GM12878 (cell line): Measurements from ENCODE around the gene TCF7L2. TPM values are rescaled to one million over a fixed set of nuclear protein-coding genes. Genes with fewer than 3 reads are reported as not detected.

Source experiments
- ATAC-seq: fragments of 200-7000 bp; cut with Tn5 transposase; 3 replicates; pipeline ENCODE4 v1.9.1; 2020; ENCODE audit warnings: mild to moderate bottlenecking, moderate library complexity
- BruUV-seq: library from RNA; stranded (reverse); fragments of 400-500 nt; replicated peaks from 2 replicates; lab custom pipeline; 2021; lab: Mats Ljungman, UMichigan
- CTCF ChIA-PET: fragments of 300-600 bp; sonication (Branson Sonifier 250); formaldehyde crosslinking; extraction: SDS; loops from one replicate; lab custom pipeline; 2021; ENCODE audit warnings: inconsistent platforms; lab: Yijun Ruan, JAX
- POLR2A ChIA-PET: fragments of 350-600 bp; formaldehyde crosslinking; extraction: SDS; loops from one replicate; lab custom pipeline; 2021; ENCODE audit warnings: inconsistent platforms; lab: Charles Lee
- RAD21 ChIA-PET: fragments of 300-600 bp; sonication (Branson Sonifier 250); formaldehyde crosslinking; loops from one replicate; lab custom pipeline; 2023; ENCODE audit warnings: antibody characterized with exemption; ENCODE audit not compliant: unreplicated experiment; lab: Charles Lee
- SMC1A ChIA-PET: fragments of 300-600 bp; sonication (Branson Sonifier 250); formaldehyde crosslinking; loops from one replicate; lab custom pipeline; 2023; ENCODE audit not compliant: unreplicated experiment, uncharacterized antibody; lab: Charles Lee
- DNase-seq: peaks from one replicate; pipeline ENCODE4 v3.0.0-alpha.2; 2011; ENCODE audit warnings: low read depth, low spot score
- FAIRE-seq: peaks from 3 replicates; lab custom pipeline; 2011; peaks lifted over from hg19 to GRCh38; lab: Jason Lieb, UNC
- H2AFZ ChIP-seq: 2 replicates; pipeline ENCODE4 v1.6.0; 2011; ENCODE audit warnings: low read depth, low read length, control low read depth; ENCODE audit not compliant: control insufficient read depth
- H3K27ac ChIP-seq: 2 replicates; pipeline ENCODE4 v1.5.1; 2011; ENCODE audit warnings: control low read depth; ENCODE audit not compliant: control insufficient read depth, insufficient read depth
- H3K27me3 ChIP-seq, 2 experiments: replicated peaks in 1 of 2; 2 replicates each; pipeline versions ENCODE4 v1.6.0 to v1.6.1; 2011; ENCODE audit warnings: low read length in 1 of 2; ENCODE audit not compliant: control insufficient read depth in 2 of 2, insufficient read depth in 2 of 2
- H3K36me3 ChIP-seq, 2 experiments: 2 replicates each; pipeline ENCODE4 v1.5.1; 2011; ENCODE audit warnings: low read length in 1 of 2; ENCODE audit not compliant: control insufficient read depth in 2 of 2, insufficient read depth in 2 of 2
- H3K4me1 ChIP-seq: 2 replicates; pipeline ENCODE4 v1.6.1; 2011; ENCODE audit warnings: mild to moderate bottlenecking, low read length, moderate library complexity, mixed read lengths; ENCODE audit not compliant: control insufficient read depth, insufficient read depth
- H3K4me2 ChIP-seq: 2 replicates; pipeline ENCODE4 v1.6.0; 2011; ENCODE audit warnings: control low read depth; ENCODE audit not compliant: control insufficient read depth, insufficient read depth
- H3K4me3 ChIP-seq: fragments of 200-600 bp; sonication (generic); 2 replicates; pipeline ENCODE4 v1.5.1; 2016
- H3K79me2 ChIP-seq: 2 replicates; pipeline ENCODE4 v1.6.0; 2011; ENCODE audit warnings: low read length; ENCODE audit not compliant: control insufficient read depth, insufficient read depth
- H3K9ac ChIP-seq: 2 replicates; pipeline ENCODE4 v1.8.0; 2011; ENCODE audit warnings: low read length, control low read depth, mixed read lengths; ENCODE audit not compliant: control insufficient read depth, insufficient read depth
- H3K9me3 ChIP-seq: replicated peaks from 3 replicates; pipeline ENCODE4 v1.5.1; 2011; ENCODE audit warnings: mild to moderate bottlenecking, low read length; ENCODE audit not compliant: control insufficient read depth, insufficient read depth
- H4K20me1 ChIP-seq: 2 replicates; pipeline ENCODE4 v1.6.0; 2011; ENCODE audit not compliant: control insufficient read depth, insufficient read depth
- BCL11A ChIP-seq: IDR thresholded peaks from 2 replicates; pipeline ENCODE4 v1.6.1; 2011; ENCODE audit warnings: low read depth, low read length
- BHLHE40 ChIP-seq, 2 experiments: fragments of 450-650 bp in 1 of 2; IDR thresholded peaks; 2 replicates each; pipeline ENCODE4 v1.6.1; 2011 to 2017; ENCODE audit warnings: low read depth in 2 of 2, borderline replicate concordance in 1 of 2, improper control_type of control experiment in 1 of 2, low read length in 1 of 2, mild to moderate bottlenecking in 1 of 2
- HDGF ChIP-seq: fragments of 450-650 bp; IDR thresholded peaks from 2 replicates; pipeline ENCODE4 v1.6.1; 2016; ENCODE audit warnings: antibody characterized with exemption
- JUNB ChIP-seq: IDR thresholded peaks from 2 replicates; pipeline ENCODE4 v1.6.1; 2016; ENCODE audit warnings: antibody characterized with exemption, mild to moderate bottlenecking
- KAT2A ChIP-seq: conservative IDR thresholded peaks from 2 replicates; pipeline ENCODE4 v1.6.1; 2011; ENCODE audit warnings: low read depth, low read length; ENCODE audit not compliant: control insufficient read depth
- MYB ChIP-seq: fragments of 150-350 bp; IDR thresholded peaks from 2 replicates; pipeline ENCODE4 v1.6.1; 2014; ENCODE audit warnings: mild to moderate bottlenecking, low read depth, low read length, borderline replicate concordance
- NR2C1 ChIP-seq: fragments of 450-650 bp; IDR thresholded peaks from 2 replicates; pipeline ENCODE4 v1.6.1; 2017; ENCODE audit warnings: antibody characterized with exemption, mild to moderate bottlenecking, moderate library complexity
- RELA ChIP-seq: fragments of 450-650 bp; IDR thresholded peaks from 2 replicates; pipeline ENCODE4 v1.8.0; 2014; ENCODE audit warnings: borderline replicate concordance; ENCODE audit not compliant: partially characterized antibody
- RUNX3 ChIP-seq: IDR thresholded peaks from 2 replicates; pipeline ENCODE4 v1.6.1; 2012; ENCODE audit warnings: low read length, inconsistent platforms
- TAF1 ChIP-seq: IDR thresholded peaks from 2 replicates; pipeline ENCODE4 v1.6.1; 2011; ENCODE audit warnings: mild to moderate bottlenecking, low read depth, low read length, borderline replicate concordance
- TCF7 ChIP-seq: IDR thresholded peaks from 2 replicates; pipeline ENCODE4 v1.6.1; 2014; ENCODE audit warnings: antibody characterized with exemption, borderline replicate concordance
- WGBS: methylation state at CpG from one replicate; pipeline ENCODE4 v1.1.6; 2016; ENCODE audit warnings: low lambda C conversion rate; ENCODE audit not compliant: insufficient replicate concordance, insufficient coverage; ENCODE audit errors: missing lambda C conversion rate; 5-methylcytosine and 5-hydroxymethylcytosine counted together
- in situ Hi-C: fragments of 300-500 bp; cut with MboI; formaldehyde crosslinking; loops from 9 replicates; pipeline ENCODE4 v1.14.3; 2018; ENCODE audit warnings: mixed read lengths
- intact Hi-C: fragments of 100-400 bp; cut with micrococcal nuclease; formaldehyde crosslinking; loops from one replicate; pipeline ENCODE4 v1.14.2; 2022; ENCODE audit not compliant: unreplicated experiment
- polyA plus RNA-seq, 11 experiments: library from polyadenylated mRNA; depleted of rRNA in 4 of 11; unstranded in 6 of 11; stranded (reverse) in 5 of 11; fragments of >200 nt; fragmentation: Nextera tagmentation in 4 of 11; fragmentation: Illumina TruSeq in 1 of 11; extraction: Ambion mirVana in 4 of 11; extraction: Trizol in 1 of 11; gene quantifications; 1 replicate in 1 of 11; 2 replicates in 10 of 11; pipeline versions ENCODE4 v1.2.1 to v1.2.3, GENCODE V29; 2011 to 2016; ENCODE audit warnings: inconsistent platforms in 2 of 11, missing spikeins in 2 of 11, low read depth in 1 of 11
- total RNA-seq, 4 experiments: library from RNA; depleted of rRNA in 3 of 4; stranded (reverse); fragments of >200 nt in 3 of 4; fragmentation: Illumina TruSeq in 1 of 4; extraction: Trizol in 1 of 4; gene quantifications; 2 replicates each; pipeline versions ENCODE4 v1.2.1 to v1.2.3, GENCODE V29; 2013 to 2021
- TF ChIP-seq, protein P1 (sequence below): fragments of 450-650 bp; conservative IDR thresholded peaks from 2 replicates; pipeline ENCODE4 v1.6.1; 2017; ENCODE audit warnings: mild to moderate bottlenecking, moderate library complexity
- TF ChIP-seq, protein P2 (sequence below): fragments of 450-650 bp; formaldehyde crosslinking; IDR thresholded peaks from 2 replicates; pipeline ENCODE4 v1.4.0; 2022; ENCODE audit warnings: mild to moderate bottlenecking, moderate library complexity

The TCF7L2 gene
- total and polyA plus RNA-seq, 10 of the 15 experiments (the other 5 are each of a cell fraction or from before 2014, with no cell fraction given): 0.02 to 1.1 (median 0.35) TPM; not detected in 4

DNA sequence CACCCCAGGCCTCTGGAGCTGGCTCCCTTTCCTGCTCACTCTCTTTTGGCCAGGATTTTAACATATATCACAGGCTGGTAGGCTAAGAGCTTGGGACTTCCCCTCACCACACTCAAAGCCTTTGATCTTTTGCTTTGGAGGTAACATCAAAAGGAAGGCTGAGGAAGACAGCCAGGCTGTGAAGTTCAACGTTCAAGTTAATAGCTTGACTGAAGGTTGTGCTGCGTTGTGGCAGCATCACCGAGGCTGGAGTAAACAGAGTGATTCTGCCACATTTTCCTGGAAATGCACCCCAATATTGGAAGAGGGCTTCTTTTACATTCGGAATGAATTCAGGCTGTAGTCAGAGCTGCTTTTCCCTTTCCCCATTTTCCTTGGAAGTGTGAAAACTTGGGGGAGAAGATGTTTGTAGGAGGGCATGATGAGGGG, 57.3 kb downstream of the TCF7L2 start:
- BruUV-seq: no TSS peak
- POLR2A ChIA-PET: interaction anchor here (0.7 kb wide), 1 partner anchor 14 kb away, joined by 3 read pairs; no protein-coding TSS in a partner anchor
- H3K36me3 ChIP-seq: no peaks in the 10 kb centered on the region
- H4K20me1 ChIP-seq: no peaks in the 10 kb centered on the region
- RAD21 ChIA-PET: no interaction called here
- H3K79me2 ChIP-seq: no peaks in the 10 kb centered on the region
- CTCF ChIA-PET: no interaction called here
- intact Hi-C loops: no loop called here
- H3K9ac ChIP-seq: no peak overlapping the region
- H3K4me1 ChIP-seq: no peaks in the 10 kb centered on the region
- FAIRE-seq (no peak), ATAC-seq (peak; percentile 42; the same call in 1 of the 3 replicates), DNase-seq (no peak)
- H2AFZ ChIP-seq: no peak overlapping the region
- peaks cover 0 to 2% of the 10 kb centered on the region in 2 experiments; a peak in 1 of 4 replicates for H3K27me3 ChIP-seq
- TF ChIP-seq MYB (no peak), RUNX3 (peak; percentile 21; the same call in 1 of the 2 replicates), TAF1 (no peak), TCF7 (peak; percentile 80)
- in situ Hi-C loops: no loop called here
- 11% methylated on average over 4 of the region's 4 CpGs for WGBS
- no peak overlapping the region for H3K27ac ChIP-seq
- no peak overlapping the region for H3K4me2 ChIP-seq
- no peaks in the 10 kb centered on the region for H3K9me3 ChIP-seq
- H3K4me3 ChIP-seq: no peak overlapping the region
- SMC1A ChIA-PET: no interaction called here

DNA sequence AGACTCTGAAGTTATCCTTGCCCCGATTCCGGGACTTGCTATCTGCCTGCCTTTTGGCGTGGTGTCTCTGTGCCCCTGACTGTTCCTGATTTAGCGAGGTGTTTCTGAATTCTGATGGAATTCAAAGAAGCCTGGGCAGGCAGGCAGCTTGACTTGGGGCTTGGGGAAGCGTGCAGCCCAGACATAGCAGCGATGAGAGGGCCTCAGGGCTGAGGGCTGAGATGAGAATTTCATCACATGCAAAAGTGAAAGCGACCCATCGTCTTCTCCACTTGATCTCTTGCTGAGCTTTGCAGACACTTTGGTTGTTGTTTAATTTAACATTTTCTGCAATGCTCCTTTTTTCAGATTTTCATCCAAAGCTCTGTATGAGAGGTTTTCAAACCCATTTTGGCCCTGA, 57.8 kb downstream of the TCF7L2 start:
- DNase-seq: no peak
- H3K4me1 ChIP-seq: no peaks in the 10 kb centered on the region
- no peak overlapping the region for H3K27ac ChIP-seq
- no peak for ATAC-seq
- H3K4me2 ChIP-seq: no peak overlapping the region
- no peak for FAIRE-seq
- no peak overlapping the region for H3K4me3 ChIP-seq
- no peaks in the 10 kb centered on the region for H3K36me3 ChIP-seq
- CTCF ChIA-PET: no interaction called here
- in situ Hi-C loops (no loop called here), intact Hi-C loops (no loop called here)
- peaks cover 0 to 2% of the 10 kb centered on the region in 2 experiments; a peak in 1 of 4 replicates for H3K27me3 ChIP-seq
- 46% methylated on average over 8 of the region's 8 CpGs for WGBS
- H3K9ac ChIP-seq: no peak overlapping the region
- H3K79me2 ChIP-seq: no peaks in the 10 kb centered on the region
- SMC1A ChIA-PET: no interaction called here
- H2AFZ ChIP-seq: no peak overlapping the region
- H3K9me3 ChIP-seq: no peaks in the 10 kb centered on the region
- H4K20me1 ChIP-seq: no peaks in the 10 kb centered on the region
- BruUV-seq: no TSS peak
- RAD21 ChIA-PET: no interaction called here
- POLR2A ChIA-PET: interaction anchor here (0.7 kb wide), 1 partner anchor 15 kb away, joined by 3 read pairs; no protein-coding TSS in a partner anchor
- TF ChIP-seq JUNB (no peak), NR2C1 (no peak), BCL11A (no peak), RELA (no peak), HDGF (no peak), KAT2A (no peak), BHLHE40 (IDR thresholded peaks at IDR 0.05; ENCODE audit: borderline replicate concordance in 1 of 2, low read depth in 2 of 2, low read length in 1 of 2) (no peak), TAF1 (no peak)
- TF ChIP-seq, protein P1, sequence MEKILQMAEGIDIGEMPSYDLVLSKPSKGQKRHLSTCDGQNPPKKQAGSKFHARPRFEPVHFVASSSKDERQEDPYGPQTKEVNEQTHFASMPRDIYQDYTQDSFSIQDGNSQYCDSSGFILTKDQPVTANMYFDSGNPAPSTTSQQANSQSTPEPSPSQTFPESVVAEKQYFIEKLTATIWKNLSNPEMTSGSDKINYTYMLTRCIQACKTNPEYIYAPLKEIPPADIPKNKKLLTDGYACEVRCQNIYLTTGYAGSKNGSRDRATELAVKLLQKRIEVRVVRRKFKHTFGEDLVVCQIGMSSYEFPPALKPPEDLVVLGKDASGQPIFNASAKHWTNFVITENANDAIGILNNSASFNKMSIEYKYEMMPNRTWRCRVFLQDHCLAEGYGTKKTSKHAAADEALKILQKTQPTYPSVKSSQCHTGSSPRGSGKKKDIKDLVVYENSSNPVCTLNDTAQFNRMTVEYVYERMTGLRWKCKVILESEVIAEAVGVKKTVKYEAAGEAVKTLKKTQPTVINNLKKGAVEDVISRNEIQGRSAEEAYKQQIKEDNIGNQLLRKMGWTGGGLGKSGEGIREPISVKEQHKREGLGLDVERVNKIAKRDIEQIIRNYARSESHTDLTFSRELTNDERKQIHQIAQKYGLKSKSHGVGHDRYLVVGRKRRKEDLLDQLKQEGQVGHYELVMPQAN: no peak
- TF ChIP-seq, protein P2, sequence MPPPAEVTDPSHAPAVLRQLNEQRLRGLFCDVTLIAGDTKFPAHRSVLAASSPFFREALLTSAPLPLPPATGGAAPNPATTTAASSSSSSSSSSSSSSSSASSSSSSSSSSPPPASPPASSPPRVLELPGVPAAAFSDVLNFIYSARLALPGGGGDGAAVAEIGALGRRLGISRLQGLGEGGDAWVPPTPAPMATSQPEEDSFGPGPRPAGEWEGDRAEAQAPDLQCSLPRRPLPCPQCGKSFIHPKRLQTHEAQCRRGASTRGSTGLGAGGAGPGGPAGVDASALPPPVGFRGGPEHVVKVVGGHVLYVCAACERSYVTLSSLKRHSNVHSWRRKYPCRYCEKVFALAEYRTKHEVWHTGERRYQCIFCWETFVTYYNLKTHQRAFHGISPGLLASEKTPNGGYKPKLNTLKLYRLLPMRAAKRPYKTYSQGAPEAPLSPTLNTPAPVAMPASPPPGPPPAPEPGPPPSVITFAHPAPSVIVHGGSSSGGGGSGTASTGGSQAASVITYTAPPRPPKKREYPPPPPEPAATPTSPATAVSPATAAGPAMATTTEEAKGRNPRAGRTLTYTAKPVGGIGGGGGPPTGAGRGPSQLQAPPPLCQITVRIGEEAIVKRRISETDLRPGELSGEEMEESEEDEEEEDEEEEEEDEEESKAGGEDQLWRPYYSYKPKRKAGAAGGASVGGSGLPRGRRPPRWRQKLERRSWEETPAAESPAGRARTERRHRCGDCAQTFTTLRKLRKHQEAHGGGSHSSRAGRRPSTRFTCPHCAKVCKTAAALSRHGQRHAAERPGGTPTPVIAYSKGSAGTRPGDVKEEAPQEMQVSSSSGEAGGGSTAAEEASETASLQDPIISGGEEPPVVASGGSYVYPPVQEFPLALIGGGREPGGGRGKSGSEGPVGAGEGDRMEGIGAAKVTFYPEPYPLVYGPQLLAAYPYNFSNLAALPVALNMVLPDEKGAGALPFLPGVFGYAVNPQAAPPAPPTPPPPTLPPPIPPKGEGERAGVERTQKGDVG (CRISPR knock-in tag): no peak
